Measurements from ENCODE around the gene HUS1.
"Not testable (repeated sequence)": the region's sequence is repeated elsewhere in the genome, so short reads cannot be mapped to it uniquely, and the experiment has no call there.

The HUS1 gene

DNA sequence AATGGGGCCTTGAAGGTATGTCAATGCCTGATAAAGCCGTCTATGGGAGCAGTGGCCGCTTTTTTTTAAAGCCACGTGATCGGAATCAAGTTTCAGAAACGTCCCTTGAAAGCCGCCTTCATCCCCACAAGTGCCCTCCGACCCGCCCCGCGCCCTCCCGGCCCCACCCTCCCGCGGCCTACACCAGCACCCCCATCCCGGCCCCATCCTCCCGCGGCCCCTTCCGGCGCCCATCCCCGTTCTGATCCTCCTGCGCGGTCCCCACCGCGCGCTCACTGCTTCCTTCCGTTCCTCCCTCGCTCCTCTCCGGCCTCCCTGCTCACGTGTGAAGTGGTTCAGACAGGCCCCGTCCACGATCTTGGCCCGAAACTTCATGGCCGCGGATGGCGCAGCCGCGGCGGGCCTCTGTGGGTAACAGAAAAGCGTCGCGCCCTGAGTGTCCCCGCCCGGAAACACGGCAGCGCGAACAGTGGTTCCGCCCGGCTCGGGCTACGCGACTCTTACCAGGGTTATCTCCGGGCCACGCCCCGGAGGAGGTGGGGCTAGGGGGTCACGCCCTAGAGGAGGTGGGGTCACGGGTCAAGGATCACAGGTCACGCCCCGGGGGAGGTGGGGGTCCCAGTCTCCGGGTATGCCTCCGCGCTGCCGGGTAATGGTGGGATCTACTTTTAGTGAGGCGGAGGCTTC, at the start of gene HUS1:
Gene HUS1, minus strand, starts transcription at position 471 of the 687 bp plus-strand sequence. Its CDS starts 96 bp downstream, at position 375.
- peak; percentile 75 for DNase-seq

DNA sequence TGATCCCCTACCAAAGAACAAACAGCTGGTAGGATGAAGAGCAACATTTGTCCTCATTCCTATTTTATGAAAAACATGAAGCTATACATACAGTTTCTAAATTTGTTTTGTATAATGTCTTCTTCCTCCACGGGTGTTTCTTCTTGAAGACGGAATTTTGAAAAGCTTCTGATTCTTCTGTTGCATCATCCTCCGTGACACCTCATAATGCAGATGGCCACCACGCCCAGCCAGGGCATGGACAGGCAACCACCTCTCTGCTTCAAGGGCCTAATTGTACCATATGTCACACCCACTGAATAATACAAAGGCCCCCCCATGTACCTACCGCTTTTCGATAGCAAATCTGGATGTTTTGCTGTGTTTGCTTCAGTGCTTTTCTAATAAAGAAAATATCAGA, 49.5 kb upstream of the HUS1 start, which contains the start of gene SUN3:
Gene SUN3, minus strand, starts transcription at position 170 of the 400 bp plus-strand sequence. Its CDS starts 169 bp downstream, at position 1.
- no peak for DNase-seq

DNA sequence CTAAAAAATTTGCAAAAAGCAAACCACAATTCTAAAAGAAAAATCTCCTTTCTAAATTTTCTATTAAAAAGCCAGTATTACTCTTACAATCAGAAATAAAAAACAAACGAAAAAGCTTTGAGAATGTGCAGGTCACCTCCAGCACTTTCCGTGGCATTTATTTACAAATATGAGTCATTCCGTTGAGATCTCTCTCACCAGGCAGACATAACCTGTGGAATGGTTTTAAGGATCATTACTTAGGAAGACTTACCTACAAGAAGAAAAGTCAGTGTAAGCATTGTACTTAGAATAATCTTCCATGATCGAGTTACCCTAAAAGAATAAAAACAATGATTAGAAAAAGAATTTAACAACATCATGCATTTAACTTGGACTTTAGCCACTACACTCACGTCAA, 46.2 kb upstream of the HUS1 start:
- DNase-seq: no peak

DNA sequence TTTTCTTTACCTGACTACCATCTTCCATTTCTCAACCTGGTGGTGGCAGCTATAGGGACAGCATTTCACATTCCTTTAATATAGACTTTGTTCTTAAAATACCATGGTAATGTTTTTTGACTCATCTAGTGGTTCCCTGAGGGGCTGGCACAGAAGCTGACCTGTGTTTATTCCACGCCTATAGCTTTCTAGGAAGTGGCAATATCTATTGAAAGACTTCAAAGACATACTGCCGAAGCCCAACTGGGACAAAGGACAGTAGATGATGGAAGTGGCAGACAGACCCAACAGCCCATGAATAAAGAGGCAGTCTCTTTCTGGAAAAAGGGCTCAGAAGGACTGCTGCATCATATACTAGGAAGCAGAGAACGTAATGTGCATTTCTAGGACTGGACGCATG, 38.3 kb upstream of the HUS1 start:
- no peak for DNase-seq

DNA sequence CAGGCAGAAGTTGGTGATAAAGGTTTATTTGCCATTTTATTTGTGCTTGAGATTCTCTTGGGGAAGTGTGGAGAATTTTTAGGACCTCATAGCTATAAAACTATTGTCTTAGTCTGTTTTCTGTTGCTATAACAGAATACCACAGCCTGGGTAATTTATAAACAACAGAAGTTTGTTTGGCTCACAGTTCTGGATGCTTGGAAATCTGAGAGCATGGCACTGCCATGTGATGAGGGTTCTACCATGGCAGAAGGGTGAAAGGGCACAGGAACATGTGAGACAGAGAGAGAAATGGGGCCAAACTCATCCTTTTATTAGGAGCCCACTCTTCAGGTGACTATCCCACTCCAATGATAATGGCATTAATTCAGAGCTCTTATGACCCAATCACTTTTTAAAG, 37.2 kb upstream of the HUS1 start:
- no peak for DNase-seq

DNA sequence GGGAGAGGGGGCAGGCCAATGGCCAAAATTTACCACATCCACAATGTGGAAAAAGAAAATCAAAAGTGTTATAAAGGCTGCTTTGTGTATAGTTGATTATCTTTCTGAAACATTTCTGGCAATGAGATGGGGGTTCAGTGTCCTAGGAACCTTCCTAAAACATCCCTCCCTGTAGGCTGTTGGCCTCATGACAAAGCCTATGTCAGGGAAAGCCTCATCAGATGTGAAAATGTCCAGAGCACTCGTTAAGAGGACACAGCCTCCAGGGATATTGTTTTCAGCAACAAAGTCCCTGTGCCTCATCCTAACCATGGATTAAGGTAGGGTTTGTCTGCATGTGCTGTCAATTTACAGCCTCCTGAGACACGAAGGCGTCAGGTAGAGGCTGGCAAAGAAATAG, 32.5 kb upstream of the HUS1 start:
- DNase-seq: no peak

DNA sequence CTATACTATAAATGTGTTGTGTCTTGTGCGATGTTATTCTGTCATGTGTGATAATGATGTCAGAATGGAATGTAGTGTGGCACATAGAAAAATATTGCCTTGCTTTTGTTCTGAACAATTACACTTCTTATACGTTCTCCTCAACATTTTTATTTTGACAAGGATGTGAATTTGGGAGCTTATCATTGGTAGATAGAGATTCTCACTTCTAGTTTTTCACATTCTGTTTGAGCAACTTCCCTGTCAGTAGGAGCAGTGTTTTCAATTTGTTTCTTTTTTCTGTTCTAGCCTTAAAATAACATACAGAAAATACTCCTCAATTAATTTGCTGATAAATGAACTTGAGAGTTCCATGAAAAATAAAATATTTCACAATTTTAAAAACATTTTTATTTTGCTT, 31.9 kb upstream of the HUS1 start:
- no peak for DNase-seq

DNA sequence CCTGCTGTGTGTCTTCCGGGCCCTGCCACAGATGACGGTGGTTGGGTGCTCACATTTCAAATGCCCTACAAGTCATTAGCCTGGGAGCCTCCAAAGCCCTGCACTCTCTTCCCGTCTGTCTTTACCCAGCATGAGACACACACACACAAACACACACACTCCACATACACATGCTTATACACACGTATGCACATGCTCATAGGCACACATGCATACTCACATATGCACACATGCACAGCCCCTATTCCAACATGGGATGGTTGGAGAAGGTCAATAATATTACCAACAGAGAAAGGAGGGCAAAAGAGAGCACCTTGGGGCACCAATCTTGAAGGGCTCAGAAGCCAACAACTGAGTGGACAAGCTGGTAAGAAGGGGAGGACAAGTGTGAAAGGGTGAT, 30.5 kb upstream of the HUS1 start:
- DNase-seq: no peak

DNA sequence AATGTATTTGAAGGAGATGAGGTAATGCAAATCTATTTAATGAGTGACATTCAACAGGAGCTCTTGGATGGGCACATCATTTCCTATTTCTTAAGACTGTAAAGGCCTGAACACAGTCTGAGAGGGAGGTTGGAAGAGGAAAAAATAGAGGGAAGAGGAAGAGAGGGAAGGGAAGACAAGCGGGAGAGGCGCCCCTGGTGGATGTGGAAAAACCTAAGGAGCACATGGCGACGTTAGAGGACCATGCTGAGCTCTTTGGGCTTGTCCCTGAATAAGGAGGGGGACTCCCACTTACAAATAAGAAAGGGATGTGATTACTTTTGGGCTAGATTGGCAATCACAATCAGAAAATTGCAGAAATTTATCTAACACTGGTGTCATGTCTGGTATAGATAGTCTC, 29.8 kb upstream of the HUS1 start:
- DNase-seq: no peak

DNA sequence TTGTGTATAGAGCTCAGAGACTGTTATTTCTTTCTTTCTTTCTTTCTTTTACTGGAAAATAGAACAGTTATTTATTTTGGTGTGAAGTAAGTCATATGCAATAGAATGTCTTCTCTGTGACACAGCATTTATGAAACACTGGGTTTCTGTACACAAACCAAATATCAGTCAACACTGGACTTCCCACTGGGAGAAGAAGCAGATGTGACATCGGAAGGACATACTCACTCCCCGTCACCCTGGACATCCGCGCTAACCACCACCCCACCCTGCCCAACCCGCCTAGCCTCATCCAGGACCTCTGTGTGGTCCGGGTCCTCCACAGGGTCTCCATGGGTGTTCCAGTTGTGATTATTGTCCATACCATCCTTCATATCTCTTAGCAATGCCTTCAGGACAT, 27.5 kb upstream of the HUS1 start:
- DNase-seq: no peak

DNA sequence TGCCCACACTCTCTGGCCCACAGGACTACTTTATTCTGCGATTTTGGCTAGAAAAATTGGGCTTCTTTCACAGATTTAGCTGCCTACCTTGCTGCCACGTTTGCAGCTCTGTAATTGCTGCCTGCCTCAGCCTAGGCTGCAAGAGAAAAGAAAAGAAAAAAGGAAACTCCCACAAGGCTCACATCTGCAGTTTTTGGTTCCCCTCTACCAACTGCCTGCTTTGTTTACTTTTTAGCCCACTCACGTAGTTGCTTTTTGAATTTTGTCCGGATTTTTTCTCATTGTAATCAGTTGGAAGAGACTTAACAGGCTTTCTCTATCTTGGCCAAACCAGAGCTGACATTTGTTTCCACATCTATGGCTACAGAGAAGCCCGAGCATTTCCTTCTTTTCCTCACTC, 25.2 kb upstream of the HUS1 start:
- DNase-seq: no peak

DNA sequence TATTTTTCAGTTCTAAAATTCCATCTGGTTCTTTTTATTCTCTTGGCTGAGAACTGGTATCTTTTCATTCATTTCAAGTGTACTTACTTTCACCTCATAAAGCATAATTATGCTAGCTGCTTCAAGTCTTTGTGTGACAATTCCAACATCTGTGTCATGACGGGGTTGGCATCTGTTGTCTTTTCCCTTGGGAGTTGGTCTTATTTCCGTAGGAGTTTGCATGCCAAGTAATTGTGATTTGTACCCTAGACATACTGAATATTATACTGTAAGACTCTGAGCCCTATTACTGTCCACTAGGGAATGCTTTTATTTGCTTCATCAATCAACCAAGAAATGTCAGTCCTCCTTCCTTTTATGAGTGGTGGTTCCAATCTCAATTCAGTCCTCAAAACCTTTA, 24.6 kb upstream of the HUS1 start:
- no peak for DNase-seq

DNA sequence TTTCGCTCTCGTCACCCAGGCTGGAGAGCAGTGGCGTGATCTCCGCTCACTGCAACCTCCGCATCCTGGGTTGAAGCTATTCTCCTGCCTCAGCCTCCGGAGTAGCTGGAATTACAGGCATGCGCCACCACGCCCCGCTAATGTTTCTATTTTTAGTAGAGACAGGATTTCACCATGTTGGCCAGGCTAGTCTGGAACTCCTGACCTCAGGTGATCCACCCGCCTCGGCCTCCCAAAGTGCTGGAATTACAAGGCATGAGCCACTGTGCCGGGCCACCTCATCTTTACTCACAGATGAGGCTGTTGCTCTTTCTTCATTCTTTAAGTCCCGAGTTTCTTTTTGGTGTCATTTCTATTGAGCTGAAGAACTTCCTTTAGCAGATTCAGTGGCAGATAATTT, 20.7 kb upstream of the HUS1 start:
- not testable (repeated sequence) for DNase-seq

DNA sequence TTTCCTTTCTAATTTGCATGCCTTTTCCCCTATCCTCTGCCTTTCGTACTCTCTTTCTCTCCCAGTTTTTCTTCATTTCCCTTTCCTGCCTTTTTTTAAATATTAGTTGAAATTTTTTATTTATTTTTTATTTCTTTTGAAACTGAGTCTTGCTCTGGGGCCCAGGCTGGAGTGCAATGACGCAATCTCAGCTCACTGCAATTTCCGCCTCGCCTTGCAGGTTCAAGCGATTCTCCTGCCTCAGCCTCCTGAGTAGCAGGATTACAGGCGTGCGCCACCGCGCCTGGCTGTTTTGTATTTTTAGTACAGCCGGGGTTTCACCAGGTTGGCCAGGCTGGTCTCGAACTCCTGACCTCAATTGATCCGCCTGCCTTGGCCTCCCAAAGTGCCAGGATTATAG, 20.0 kb upstream of the HUS1 start:
- DNase-seq: no peak

DNA sequence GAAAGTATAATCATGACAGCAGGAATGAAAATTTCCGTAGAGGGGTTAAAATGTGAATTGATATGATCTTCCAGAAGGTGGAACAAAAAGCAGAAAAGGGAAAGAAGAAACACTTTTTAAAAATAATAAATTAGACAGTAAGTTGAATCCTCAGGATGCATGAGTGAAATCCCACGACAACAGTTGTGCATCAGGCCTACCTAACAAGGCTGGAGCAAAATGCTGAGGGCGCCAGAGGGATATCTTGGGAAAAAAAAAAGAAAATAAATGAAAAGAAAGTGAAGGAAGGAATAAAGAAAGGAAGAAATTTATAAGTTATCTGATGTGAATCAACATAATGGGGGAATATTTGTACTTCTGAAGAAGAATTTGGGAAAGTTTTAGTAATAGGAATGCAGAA, 13.0 kb upstream of the HUS1 start:
- DNase-seq: no peak

DNA sequence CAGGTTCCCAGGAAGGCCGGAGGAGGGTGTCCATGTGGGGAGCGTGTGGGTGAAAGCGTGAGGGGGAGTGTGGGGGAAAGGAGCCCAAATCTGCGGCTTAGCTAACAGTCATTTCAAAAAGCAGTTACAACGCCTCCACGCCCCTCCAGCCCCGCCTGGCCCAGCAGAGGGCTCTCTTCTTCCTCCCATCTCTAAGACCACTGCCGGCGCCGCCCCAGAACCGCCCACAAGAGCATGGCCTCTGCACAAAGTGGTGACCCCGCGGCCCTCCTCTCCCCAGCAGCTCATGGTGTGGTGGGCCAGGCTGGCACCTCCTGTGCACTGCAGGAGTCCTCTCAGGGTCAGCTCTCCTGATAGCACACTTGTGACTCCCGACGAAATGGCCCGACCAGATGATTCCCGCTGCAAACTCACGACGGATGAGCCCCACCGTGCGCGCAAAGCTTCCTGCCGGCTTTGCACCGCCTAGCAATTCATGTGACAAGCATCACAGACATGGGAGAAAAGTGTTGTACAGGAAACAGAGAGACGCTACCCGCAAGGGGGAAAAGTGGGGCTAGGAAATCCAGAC, 12.4 kb upstream of the HUS1 start:
- no peak for DNase-seq

DNA sequence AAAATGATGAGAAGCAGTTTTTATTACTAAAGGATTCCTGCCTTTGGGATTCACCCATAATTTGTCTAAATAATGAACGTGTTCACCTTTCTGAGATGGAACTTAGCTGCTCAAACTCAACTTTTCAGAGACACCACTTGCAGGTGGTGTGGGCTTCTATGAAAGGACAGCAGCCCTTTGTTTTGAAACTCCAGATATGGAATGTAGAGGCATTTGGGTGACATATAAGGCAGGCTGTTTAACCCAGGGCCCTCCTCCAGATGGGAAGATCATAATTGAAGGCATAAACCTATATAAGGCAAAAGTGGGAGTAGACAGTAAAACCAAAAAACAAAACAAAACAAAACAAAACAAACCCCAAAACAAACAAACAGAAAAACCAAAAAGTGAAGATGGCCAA, 11.9 kb upstream of the HUS1 start:
- DNase-seq: no peak

DNA sequence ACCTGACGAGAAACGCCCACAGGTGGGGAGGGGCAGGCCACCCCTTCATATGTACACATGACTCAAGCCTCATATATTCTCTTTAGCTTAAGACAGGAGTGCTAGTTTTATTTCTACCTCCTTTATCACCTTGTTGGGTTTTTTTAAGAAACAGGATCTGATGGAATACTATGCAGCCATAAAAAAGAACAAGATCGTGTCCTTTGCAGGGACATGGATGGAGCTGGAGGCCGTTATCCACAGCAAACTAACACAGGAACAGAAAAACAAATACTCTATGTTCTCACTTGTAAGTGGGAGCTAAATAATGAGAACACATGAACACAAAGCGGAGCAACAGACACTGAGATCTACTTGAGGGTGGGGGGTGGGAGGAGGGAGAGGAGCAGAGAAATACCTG, 11.2 kb upstream of the HUS1 start:
- DNase-seq: no peak

DNA sequence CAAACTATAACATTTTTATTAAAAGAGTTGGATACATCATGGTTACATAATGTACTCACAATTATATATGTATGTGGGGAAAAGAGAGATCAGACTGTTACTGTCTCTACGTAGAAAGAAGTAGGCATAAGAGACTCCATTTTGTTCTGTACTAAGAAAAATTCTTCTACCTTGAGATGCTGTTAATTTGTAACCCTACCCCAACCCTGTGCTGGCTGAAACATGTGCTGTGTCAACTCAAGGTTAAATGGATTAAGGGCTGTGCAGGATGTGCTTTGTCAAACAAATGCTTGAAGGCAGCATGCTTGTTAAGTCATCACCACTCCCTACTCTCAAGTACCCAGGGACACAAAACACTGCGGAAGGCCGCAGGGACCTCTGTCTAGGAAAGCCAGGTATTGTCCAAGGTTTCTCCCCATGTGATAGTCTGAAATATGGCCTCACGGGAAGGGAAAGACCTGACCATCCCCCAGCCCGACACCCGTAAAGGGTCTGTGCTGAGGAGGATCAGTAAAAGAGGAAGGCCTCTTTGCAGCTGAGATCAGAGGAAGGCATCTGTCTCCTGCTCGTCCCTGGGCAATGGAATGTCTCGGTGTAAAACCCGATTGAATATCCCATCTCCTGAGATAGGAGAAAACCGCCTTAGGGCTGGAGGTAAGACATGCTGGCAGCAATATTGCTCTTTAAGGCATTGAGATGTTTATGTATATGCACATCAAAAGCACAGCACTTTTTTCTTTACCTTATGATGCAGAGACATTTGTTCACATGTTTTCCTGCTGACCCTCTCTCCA, 10.4 kb upstream of the HUS1 start:
- DNase-seq: not testable (repeated sequence)

DNA sequence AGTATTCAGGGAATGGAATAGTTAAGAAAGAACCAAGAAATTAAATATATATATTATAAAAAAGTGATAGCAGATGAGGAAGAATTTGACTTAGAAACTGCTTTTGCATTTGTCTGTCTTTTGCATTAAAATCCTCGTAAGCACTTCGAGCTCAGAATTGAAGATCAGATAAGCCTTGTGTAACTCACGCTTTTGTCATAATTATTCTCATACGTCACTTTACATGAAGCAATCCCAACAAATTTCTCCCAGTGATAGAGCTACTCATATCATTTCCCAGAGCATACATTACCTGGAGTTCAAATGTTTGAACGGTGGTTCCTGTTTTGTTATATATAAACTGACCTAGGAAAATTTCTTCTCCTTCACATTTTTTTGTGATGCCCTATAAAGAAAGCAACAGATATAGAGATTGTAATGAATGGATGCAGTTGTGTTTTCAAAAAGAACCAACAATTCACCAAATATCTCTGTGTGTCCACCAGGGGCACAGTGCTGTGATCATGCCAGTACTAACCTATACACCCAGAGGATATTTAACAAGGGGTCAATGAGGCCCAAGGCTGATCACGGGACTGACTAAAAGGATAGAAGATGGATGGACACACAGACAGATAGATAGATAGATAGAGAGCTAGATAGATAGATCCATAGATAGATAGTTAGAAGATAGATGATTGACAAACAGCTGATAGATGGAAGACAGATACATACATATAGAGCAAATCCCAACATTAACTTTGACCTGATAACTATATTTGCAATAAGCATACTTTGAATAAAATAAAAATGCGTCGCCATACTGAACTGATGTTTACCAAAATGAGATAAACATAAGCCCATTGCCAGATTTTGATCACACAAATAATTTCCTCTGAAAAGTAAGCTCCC, 9.3 kb upstream of the HUS1 start:
- DNase-seq: no peak

DNA sequence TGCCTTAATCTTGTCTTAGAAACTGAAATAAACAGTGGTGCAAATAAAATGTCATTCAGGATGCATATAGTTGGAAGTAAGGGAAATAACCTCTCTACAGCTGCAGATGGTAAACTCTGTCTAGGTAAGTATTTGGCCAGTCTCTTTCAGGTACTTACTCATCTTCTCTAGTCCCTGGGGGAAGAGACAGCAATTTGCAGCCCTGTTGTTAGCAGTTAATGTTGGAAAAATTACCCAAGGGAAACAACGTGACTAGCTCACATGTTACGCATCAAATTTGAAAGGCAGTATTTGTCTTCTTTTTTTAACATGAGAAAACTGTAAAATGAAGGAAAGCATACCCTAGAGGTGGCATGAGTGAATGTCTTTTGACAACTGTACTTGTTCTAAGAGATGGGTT, 3.2 kb upstream of the HUS1 start:
- no peak for DNase-seq

DNA sequence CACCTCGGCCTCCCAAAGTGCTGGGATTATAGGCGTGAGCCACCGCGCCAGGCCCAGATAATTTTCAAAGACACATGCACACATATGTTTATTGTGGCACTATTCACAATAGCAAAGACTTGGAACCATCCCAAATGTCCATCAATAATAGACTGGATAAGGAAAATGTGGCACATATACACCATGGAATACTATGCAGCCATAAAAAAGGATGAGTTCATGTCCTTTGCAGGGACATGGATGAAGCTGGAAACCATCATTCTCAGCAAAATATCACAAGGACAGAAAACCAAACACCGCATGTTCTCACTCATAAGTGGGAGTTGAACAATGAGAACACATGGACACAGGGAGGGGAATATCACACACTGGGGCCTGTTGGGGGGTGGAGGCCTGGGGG, 1.2 kb upstream of the HUS1 start:
- not testable (repeated sequence) for DNase-seq

DNA sequence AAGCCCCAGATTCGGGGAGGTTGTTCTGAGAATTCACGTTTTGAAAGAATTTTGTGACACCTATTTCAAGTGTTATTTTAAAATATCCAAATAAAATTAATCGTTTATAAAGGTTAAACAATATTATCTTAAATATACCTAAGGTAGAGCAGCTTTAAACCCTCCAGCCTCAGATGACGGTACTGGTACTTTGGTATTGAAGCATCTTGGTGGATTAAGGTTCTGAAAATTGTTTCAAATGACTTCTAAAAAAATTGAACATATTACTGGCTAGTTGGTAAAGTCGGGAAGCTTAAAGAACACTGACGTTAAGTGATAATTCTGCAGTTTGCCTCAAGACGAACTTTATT, 392 bp upstream of the HUS1 start:
- DNase-seq: no peak
